HG02981 (cell line): ENCODE measurements around the gene FAM124B.

ENCODE experiments used
- ATAC-seq: cut with Tn5 transposase; IDR thresholded peaks from one replicate; pipeline ENCODE4 v1.9.1; 2021; ENCODE audit warnings: mild to moderate bottlenecking, moderate library complexity; ENCODE audit not compliant: unreplicated experiment

FAM124B gene

GRCh38 chr2:224345492-224345891 lies 56.4 kb downstream of the FAM124B start:
- no peak for ATAC-seq

- ATAC-seq, result no peak
These were observed 58.7 kb downstream of the FAM124B start for GRCh38 chr2:224343226-224343625.

GRCh38 chr2:224335991-224336390 lies 65.9 kb downstream of the FAM124B start:
- ATAC-seq, result no peak

- no peak for ATAC-seq
These were observed 67.2 kb downstream of the FAM124B start for GRCh38 chr2:224334726-224335125.

- no peak for ATAC-seq
These were observed 68.0 kb downstream of the FAM124B start for GRCh38 chr2:224333726-224334482.

- ATAC-seq, result no peak
These were observed 70.2 kb downstream of the FAM124B start for GRCh38 chr2:224331698-224332097.

- no peak for ATAC-seq
These were observed 73.1 kb downstream of the FAM124B start for GRCh38 chr2:224328798-224329197.
